Measurements from ENCODE around the gene KBTBD6.

GRCh38 chr13:41079725-41080124 lies 52.9 kb downstream of the KBTBD6 start:
- TF ChIP-seq POLR2A (IDR thresholded peaks at IDR 0.05; ENCODE audit: low read depth, low read length) (no peak), POLR2AphosphoS5 (IDR thresholded peaks at IDR 0.05; ENCODE audit: low read depth, low read length) (no peak), TAF1 (IDR thresholded peaks at IDR 0.05; ENCODE audit: low read depth, low read length) (no peak), POU2F2 (IDR thresholded peaks at IDR 0.05; ENCODE audit: low read depth, low read length) (no peak), PAX5 (IDR thresholded peaks at IDR 0.05; ENCODE audit: insufficient read depth, low read length, severe bottlenecking) (no peak), SPI1 (IDR thresholded peaks at IDR 0.05; ENCODE audit: low read depth, low read length) (no peak)
